GM21576 (cell line): ENCODE data around the gene ALDH1L2.
"Not testable (repeated sequence)": the region's sequence is repeated elsewhere in the genome, so short reads cannot be mapped to it uniquely, and the experiment has no call there.

Source experiments
- ATAC-seq: cut with Tn5 transposase; IDR thresholded peaks from one replicate; pipeline ENCODE4 v1.9.1; 2021; ENCODE audit warnings: mild to moderate bottlenecking, moderate library complexity; ENCODE audit not compliant: unreplicated experiment

The ALDH1L2 gene

DNA sequence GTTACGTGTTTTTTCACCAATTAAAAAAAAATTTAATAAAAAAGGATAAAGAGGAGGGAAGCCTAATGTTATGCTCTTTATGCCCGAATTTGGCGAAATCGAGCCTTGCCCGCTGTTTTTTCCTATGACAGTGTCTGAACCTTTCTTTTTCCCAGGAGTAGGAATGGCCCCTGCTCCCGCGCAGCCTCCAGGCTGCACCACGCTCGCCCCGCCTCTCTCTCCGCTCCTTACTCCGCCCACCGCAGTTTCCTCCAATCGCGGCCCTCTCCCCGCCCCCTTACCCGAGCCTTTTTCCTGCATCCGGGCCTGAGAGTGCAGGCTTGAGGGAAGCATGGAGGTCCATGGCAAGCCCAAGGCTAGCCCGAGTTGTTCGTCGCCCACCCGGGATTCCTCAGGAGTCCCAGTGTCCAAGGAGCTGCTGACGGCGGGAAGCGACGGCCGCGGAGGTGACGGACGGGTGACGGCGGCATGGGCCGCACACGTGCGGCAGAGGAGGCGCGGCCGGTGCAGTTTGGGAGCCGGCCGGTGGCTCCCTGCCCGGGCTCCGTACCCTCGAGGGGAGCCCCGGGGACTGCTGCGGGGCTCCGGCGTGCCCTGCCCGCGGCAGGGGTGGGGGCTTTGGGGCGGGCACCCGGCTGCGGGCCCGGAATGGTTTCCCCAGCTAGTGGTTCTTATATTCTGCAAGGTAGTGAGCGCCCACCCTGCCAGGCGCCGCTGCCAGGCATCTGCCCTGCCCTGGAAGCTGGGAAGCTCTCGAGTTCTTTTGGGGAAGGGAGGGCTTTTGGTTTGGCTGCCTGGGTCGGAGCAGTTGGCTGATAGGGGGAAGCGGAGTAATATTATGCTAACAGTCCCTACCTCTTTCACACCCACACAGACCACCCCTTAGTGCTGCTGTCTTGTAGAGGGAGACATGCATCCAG, 98.0 kb downstream of the ALDH1L2 start, which contains the start of gene NOPCHAP1:
TSS of gene NOPCHAP1 (plus strand) at position 295 of the 920 bp plus-strand sequence. CDS start at position 332, 37 bp downstream.
- ATAC-seq: peak; percentile 95

DNA sequence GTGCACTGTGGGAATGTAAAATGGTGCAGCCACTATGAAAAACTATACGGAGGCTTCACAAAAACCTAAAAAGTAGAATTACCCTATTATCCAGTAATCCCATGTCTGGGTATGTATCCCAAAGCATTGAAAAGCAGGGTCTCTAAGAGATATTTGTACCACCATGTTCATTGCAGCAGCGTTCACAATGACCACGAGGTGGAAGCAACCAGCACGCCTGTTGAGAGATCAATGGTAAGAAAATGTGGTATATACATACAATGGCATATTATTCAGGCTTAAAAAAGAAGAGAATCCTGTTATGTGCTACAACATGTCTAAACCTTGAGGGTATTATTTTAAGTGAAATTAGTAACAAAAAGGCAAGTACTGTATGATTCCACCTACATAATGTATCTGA, 99.1 kb downstream of the ALDH1L2 start:
- no peak for ATAC-seq

DNA sequence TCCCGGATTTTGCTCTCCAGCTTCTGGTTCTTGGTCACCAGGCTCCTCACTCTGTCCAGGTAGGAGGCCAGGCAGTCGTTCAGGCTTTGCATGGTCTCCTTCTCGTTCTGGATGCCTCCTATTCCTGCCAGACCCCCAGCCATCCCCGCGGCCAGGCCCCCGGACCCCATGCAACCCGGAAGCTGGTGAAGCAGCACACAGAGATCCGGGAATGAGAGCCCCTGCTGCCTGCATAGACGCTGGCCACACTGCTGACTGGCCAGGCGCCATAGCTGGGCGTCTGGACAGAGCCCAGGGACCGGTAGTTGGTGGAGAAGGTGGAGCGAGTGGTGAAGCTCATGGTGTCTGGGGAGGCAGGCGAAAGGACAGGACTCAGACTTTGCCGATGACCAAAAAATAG, 106.6 kb downstream of the ALDH1L2 start:
- not testable (repeated sequence) for ATAC-seq

DNA sequence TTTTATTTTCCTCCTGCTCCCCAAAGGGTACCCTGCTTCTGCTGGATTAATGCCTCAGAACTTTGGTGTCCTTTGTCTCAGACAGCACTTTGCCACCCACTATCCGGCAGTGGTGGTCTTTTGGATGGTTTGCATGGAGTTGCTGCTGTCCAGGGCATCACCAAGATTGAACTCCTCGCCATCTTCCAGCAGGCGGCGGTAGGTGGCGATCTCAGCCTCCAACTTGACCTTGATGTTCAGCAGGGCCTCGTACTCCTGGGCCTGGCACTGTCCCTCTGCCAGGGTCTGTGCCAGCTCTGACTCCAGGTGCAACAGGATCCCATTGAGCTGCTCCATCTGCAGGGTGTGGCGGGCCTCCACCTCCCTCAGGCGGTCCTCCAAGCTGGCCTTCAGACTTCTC, 107.6 kb downstream of the ALDH1L2 start:
- no peak for ATAC-seq

DNA sequence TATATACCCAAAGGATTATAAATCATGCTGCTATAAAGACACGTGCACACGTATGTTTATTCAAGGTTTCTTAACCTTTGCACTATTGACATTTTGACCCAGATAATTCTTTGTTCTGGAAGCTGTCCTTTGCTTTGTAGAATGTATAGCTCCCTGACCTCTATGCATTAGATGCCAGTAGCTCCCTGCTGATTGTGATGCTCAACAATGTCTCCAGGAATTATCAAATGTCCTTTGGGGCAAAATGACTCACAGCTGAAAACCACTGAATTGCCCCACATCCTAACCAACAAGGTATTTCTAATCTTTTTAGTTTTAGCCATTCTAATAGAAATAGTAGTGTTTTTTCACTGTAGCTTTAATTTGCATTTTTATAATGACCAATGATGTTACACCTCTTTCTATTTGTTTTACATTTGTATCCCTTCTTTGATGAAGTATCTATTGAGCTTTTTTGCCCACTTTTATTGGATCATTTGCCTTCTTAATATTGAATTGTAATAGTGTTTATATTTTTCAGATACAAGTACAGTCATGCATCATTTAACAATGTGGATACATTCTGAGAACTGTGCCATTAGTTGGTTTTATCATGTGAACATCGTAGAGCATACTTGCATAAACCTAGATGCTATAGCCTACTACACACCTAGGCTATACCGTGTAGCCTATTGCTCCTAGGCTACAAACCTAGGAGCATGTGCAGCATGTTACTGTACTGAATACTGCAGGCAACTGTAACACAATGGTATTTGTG, 108.5 kb downstream of the ALDH1L2 start:
- ATAC-seq: no peak

DNA sequence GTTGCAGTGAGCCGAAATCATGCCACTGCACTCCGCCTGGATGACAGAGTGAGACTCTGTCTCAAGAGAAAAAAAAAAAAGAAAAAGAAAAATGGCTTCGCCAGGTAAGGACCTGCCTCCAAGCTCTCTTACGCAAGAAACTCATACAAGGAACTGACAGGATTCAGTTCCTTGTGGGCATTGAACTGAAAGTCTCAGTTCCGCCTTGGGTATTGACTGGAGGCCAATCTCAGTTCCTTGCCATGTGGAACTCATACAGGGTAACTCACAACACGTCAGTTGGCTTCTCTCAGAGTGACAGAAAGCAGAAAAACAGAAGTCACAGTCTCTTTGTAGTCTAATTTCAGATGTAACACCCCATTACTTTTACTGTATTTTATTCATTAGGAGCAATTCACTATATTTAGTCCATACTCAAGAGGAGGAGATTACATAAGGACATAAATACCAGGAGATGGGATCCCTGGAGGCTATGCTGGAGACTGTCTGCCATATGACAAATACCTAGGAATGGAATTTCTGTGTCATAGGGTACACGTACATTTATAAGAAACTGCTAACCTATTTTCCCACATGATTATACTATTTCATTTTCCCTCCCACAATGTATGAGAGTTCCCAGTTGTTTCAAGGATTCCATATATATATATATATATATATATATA, 109.5 kb downstream of the ALDH1L2 start:
- ATAC-seq: peak; percentile 99

DNA sequence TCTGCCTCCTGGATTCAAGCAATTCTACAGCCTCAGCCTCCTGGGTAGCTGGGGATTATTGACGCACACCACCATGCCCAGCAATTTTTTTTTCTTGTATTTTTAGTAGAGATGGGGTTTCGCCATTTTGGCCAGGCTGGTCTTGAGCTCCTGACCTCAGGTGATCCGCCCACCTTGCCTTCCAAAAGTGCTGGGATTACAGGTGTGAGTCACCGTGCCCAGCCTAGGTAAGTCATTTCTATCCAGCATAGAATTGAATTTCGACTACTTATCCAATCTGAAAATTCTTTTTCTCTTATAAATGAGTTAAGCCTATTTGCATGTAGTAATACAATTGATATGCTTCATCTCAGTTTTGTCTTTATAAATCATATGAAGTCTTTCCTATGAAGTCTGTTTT, 111.0 kb downstream of the ALDH1L2 start:
- no peak for ATAC-seq

DNA sequence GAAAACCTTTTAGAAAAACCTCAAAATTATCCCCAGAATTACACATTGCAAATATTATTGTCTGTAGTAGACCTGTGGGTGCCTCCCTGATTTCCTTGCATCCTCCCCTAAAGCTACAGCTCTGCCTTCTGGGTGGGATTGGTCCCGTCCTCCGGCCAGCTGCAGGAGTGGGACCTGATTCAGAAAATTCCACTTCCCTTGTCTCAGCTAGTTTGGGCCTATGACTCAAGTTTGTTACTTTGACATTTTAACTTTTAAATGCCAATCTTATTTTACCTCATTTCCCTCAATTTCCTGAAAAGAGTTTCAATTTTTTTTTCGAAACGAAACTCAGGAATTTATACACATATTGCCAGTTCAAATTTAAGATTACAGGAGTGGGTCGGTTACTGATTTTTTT, 113.0 kb downstream of the ALDH1L2 start:
- no peak for ATAC-seq
